ENCODE results near the gene MBP. TPM values are rescaled to one million over a fixed set of nuclear protein-coding genes. Genes with fewer than 3 reads are reported as not detected.

MBP gene
- total RNA-seq, 1 experiment from 2014 or later, result 47.4 TPM

- Histone ChIP-seq H3K4me2 (ENCODE audit: low read length) (no peak overlapping the region), H3K4me3 (ENCODE audit: low read length) (no peak overlapping the region), H4K20me1 (ENCODE audit: low read length) (no peaks in the 10 kb centered on the region), H3K9ac (ENCODE audit: low read length) (no peak overlapping the region), H3K9me3 (ENCODE audit: low read length) (no peaks in the 10 kb centered on the region), H3K27me3 (ENCODE audit: low read length) (no peaks in the 10 kb centered on the region), H3K9me2 (replicated peaks; ENCODE audit: low read length) (no peaks in the 10 kb centered on the region), H3K4me1 (ENCODE audit: insufficient read depth, low read length) (peaks cover 15% of the 10 kb centered on the region), H3K79me2 (ENCODE audit: low read length) (peaks cover 21% of the 10 kb centered on the region), H3K36me3 (ENCODE audit: low read depth, low read length) (no peaks in the 10 kb centered on the region), H2AFZ (ENCODE audit: low read length) (no peak overlapping the region), H3K27ac (ENCODE audit: low read length) (no peak overlapping the region), H3F3A (ENCODE audit: low read length, unreplicated experiment) (no peaks in the 10 kb centered on the region)
- BruUV-seq (replicated peaks), result no TSS peak
- no peak for TF ChIP-seq CTCF (conservative IDR thresholded peaks at IDR 0.05; ENCODE audit: low read depth, low read length)
- no peak for TF ChIP-seq EZH2 (IDR thresholded peaks at IDR 0.05; ENCODE audit: low read length, unreplicated experiment)
- TF ChIP-seq EZH2phosphoT487 (IDR thresholded peaks at IDR 0.05; ENCODE audit: borderline replicate concordance, low read length), result no peak
- ChIA-PET CTCF (no interaction called here), POLR2A (ENCODE audit: unreplicated experiment) (no interaction called here)
- intact Hi-C loops (cut with micrococcal nuclease), result no loop called here
- DNase-seq, result no peak
- ATAC-seq, result no peak
These were observed 99.0 kb downstream of the MBP start for GRCh38 chr18:77033575-77033974.

- Histone ChIP-seq H4K20me1 (ENCODE audit: low read length) (no peaks in the 10 kb centered on the region), H3K9ac (ENCODE audit: low read length) (no peak overlapping the region), H3K36me3 (ENCODE audit: low read depth, low read length) (no peaks in the 10 kb centered on the region), H3F3A (ENCODE audit: low read length, unreplicated experiment) (no peaks in the 10 kb centered on the region), H3K4me3 (ENCODE audit: low read length) (no peak overlapping the region), H3K9me3 (ENCODE audit: low read length) (no peaks in the 10 kb centered on the region), H3K27me3 (ENCODE audit: low read length) (no peaks in the 10 kb centered on the region), H3K9me2 (replicated peaks; ENCODE audit: low read length) (no peaks in the 10 kb centered on the region), H3K4me2 (ENCODE audit: low read length) (no peak overlapping the region), H3K79me2 (ENCODE audit: low read length) (peaks cover 21% of the 10 kb centered on the region), H3K4me1 (ENCODE audit: insufficient read depth, low read length) (peaks cover 15% of the 10 kb centered on the region), H3K27ac (ENCODE audit: low read length) (no peak overlapping the region), H2AFZ (ENCODE audit: low read length) (no peak overlapping the region)
- CTCF ChIA-PET, result no interaction called here
- BruUV-seq (replicated peaks), result no TSS peak
- TF ChIP-seq CTCF (conservative IDR thresholded peaks at IDR 0.05; ENCODE audit: low read depth, low read length) (no peak), EZH2phosphoT487 (IDR thresholded peaks at IDR 0.05; ENCODE audit: borderline replicate concordance, low read length) (no peak), EZH2 (IDR thresholded peaks at IDR 0.05; ENCODE audit: low read length, unreplicated experiment) (no peak)
- intact Hi-C loops (cut with micrococcal nuclease), result no loop called here
- ATAC-seq (no peak), DNase-seq (no peak)
- POLR2A ChIA-PET (ENCODE audit: unreplicated experiment), result no interaction called here
These were observed 100.3 kb downstream of the MBP start for GRCh38 chr18:77032181-77032701.

- Histone ChIP-seq H3K27ac (ENCODE audit: low read length) (no peak overlapping the region), H3K27me3 (ENCODE audit: low read length) (no peaks in the 10 kb centered on the region), H3K79me2 (ENCODE audit: low read length) (peaks cover 21% of the 10 kb centered on the region), H3K9ac (ENCODE audit: low read length) (no peak overlapping the region), H3K9me3 (ENCODE audit: low read length) (no peaks in the 10 kb centered on the region), H4K20me1 (ENCODE audit: low read length) (no peaks in the 10 kb centered on the region), H3K4me1 (ENCODE audit: insufficient read depth, low read length) (peaks cover 15% of the 10 kb centered on the region), H3K36me3 (ENCODE audit: low read depth, low read length) (no peaks in the 10 kb centered on the region), H3F3A (ENCODE audit: low read length, unreplicated experiment) (no peaks in the 10 kb centered on the region), H3K9me2 (replicated peaks; ENCODE audit: low read length) (no peaks in the 10 kb centered on the region), H3K4me3 (ENCODE audit: low read length) (no peak overlapping the region), H3K4me2 (ENCODE audit: low read length) (no peak overlapping the region), H2AFZ (ENCODE audit: low read length) (no peak overlapping the region)
- DNase-seq, result no peak
- ChIA-PET POLR2A (ENCODE audit: unreplicated experiment) (no interaction called here), CTCF (no interaction called here)
- no TSS peak for BruUV-seq (replicated peaks)
- no peak for ATAC-seq
- TF ChIP-seq CTCF (conservative IDR thresholded peaks at IDR 0.05; ENCODE audit: low read depth, low read length) (no peak), EZH2phosphoT487 (IDR thresholded peaks at IDR 0.05; ENCODE audit: borderline replicate concordance, low read length) (no peak)
- intact Hi-C loops (cut with micrococcal nuclease), result no loop called here
These were observed 100.9 kb downstream of the MBP start for GRCh38 chr18:77031662-77032061.

All from PC-3 (cell line).